Endothelial cell of umbilical vein (primary cell): ENCODE data around the gene GTSE1. TPM values are rescaled to one million over a fixed set of nuclear protein-coding genes. Genes with fewer than 3 reads are reported as not detected.

Experiments used
- BruUV-seq: library from RNA; stranded (reverse); fragments of 400-500 nt; replicated peaks from 2 replicates; lab custom pipeline; 2021; lab: Mats Ljungman, UMichigan
- CTCF ChIA-PET: fragments of 300-600, 350-600 bp; sonication (Branson Sonifier 250); formaldehyde crosslinking; loops from one replicate; lab custom pipeline; 2021; ENCODE audit warnings: antibody characterized with exemption, inconsistent platforms; lab: Charles Lee
- POLR2A ChIA-PET: fragments of 300-600, 350-600 bp; sonication (Branson Sonifier 250); formaldehyde crosslinking; loops from one replicate; lab custom pipeline; 2021; ENCODE audit warnings: antibody characterized with exemption, inconsistent platforms; lab: Charles Lee
- DNase-seq: peaks from one replicate; pipeline ENCODE4 v3.0.0-alpha.2; 2011; ENCODE audit warnings: low read depth, low spot score
- FAIRE-seq: peaks from 2 replicates; lab custom pipeline; 2011; peaks lifted over from hg19 to GRCh38; lab: Jason Lieb, UNC
- H2AFZ ChIP-seq: 2 replicates; pipeline ENCODE4 v1.6.0; 2012; ENCODE audit warnings: low read depth, low read length, control low read depth, inconsistent platforms
- H3K27ac ChIP-seq: 2 replicates; pipeline ENCODE4 v1.5.1; 2011; ENCODE audit warnings: low read depth, mild to moderate bottlenecking, control low read depth, low read length, moderate library complexity; ENCODE audit not compliant: insufficient read depth
- H3K27me3 ChIP-seq, 2 experiments: 2 replicates each; pipeline versions ENCODE4 v1.6.0 to v1.6.1; 2011; ENCODE audit warnings: low read length in 2 of 2, mixed read lengths in 1 of 2; ENCODE audit not compliant: control insufficient read depth in 2 of 2, insufficient read depth in 2 of 2
- H3K36me3 ChIP-seq, 2 experiments: 2 replicates in 1 of 2; 3 replicates in 1 of 2; pipeline ENCODE4 v1.5.1; 2011; ENCODE audit warnings: low read length in 2 of 2, mild to moderate bottlenecking in 1 of 2, moderate library complexity in 1 of 2; ENCODE audit not compliant: control insufficient read depth in 2 of 2, insufficient read depth in 2 of 2; ENCODE audit errors: extremely low read depth in 1 of 2
- H3K4me1 ChIP-seq: 3 replicates; pipeline ENCODE4 v1.5.1; 2011; ENCODE audit warnings: mild to moderate bottlenecking, low read length; ENCODE audit not compliant: control insufficient read depth, insufficient read depth; ENCODE audit errors: extremely low read depth
- H3K4me2 ChIP-seq: 2 replicates; pipeline ENCODE4 v1.6.1; 2011; ENCODE audit warnings: low read length, control low read depth, mixed read lengths; ENCODE audit not compliant: insufficient read depth
- H3K4me3 ChIP-seq, 3 experiments: fragments of 200-600 bp in 1 of 3; sonication (generic), shearing (Covaris generic) in 1 of 3; replicated peaks in 1 of 3; 2 replicates each; pipeline ENCODE4 v1.5.1; 2011 to 2016; ENCODE audit warnings: control low read depth in 3 of 3, low read length in 3 of 3, mild to moderate bottlenecking in 2 of 3, inconsistent platforms in 1 of 3, low read depth in 1 of 3, moderate library complexity in 1 of 3; ENCODE audit not compliant: insufficient read depth in 1 of 3
- H3K79me2 ChIP-seq: 2 replicates; pipeline ENCODE4 v1.6.0; 2012; ENCODE audit warnings: low read length, inconsistent platforms; ENCODE audit not compliant: control insufficient read depth, insufficient read depth
- H3K9ac ChIP-seq: replicated peaks from 2 replicates; pipeline ENCODE3; 2011; ENCODE audit warnings: low read length, control low read depth; ENCODE audit not compliant: insufficient read depth; ENCODE audit errors: extremely low read depth
- H3K9me1 ChIP-seq: replicated peaks from 3 replicates; pipeline ENCODE4 v1.6.0; 2011; ENCODE audit warnings: mild to moderate bottlenecking, low read length; ENCODE audit not compliant: control insufficient read depth, insufficient read depth; ENCODE audit errors: extremely low read depth
- H3K9me3 ChIP-seq: replicated peaks from 2 replicates; pipeline ENCODE4 v1.5.1; 2012; ENCODE audit warnings: low read length, inconsistent platforms; ENCODE audit not compliant: control insufficient read depth, insufficient read depth
- H4K20me1 ChIP-seq: replicated peaks from 2 replicates; pipeline ENCODE3; 2011; ENCODE audit warnings: mild to moderate bottlenecking, low read length; ENCODE audit not compliant: control insufficient read depth, insufficient read depth; ENCODE audit errors: extremely low read depth
- FOS ChIP-seq: IDR thresholded peaks from 2 replicates; pipeline ENCODE4 v1.6.1; 2011; ENCODE audit warnings: mild to moderate bottlenecking, low read length, moderate library complexity, borderline replicate concordance; ENCODE audit not compliant: insufficient read depth
- JUN ChIP-seq: IDR thresholded peaks from 2 replicates; pipeline ENCODE4 v1.6.1; 2011; ENCODE audit warnings: borderline replicate concordance, low read depth; ENCODE audit not compliant: insufficient read length, insufficient read depth
- MYC ChIP-seq: IDR thresholded peaks from one replicate; pipeline ENCODE4 v1.6.1; 2011; ENCODE audit warnings: mild to moderate bottlenecking, low read depth, low read length
- POLR2A ChIP-seq: IDR thresholded peaks from 2 replicates; pipeline ENCODE4 v1.6.1; 2012; ENCODE audit warnings: low read depth, mild to moderate bottlenecking, control low read depth, low read length
- dilution Hi-C: fragments of 300-500 bp; cut with MboI; formaldehyde crosslinking; loops from one replicate; pipeline ENCODE4 v1.15.0; 2019; ENCODE audit warnings: low sequenced_read_pairs; ENCODE audit not compliant: extremely low pct_ligation_motif_present
- intact Hi-C: fragments of 100-400 bp; cut with micrococcal nuclease; formaldehyde crosslinking; loops from one replicate; pipeline ENCODE4 v1.10.0; 2022
- polyA plus RNA-seq, 4 experiments: library from polyadenylated mRNA; depleted of rRNA in 3 of 4; stranded (reverse) in 3 of 4; unstranded in 1 of 4; fragments of >200 nt; gene quantifications; 2 replicates each; pipeline versions ENCODE4 v1.2.1 to v1.2.3, GENCODE V29; 2011 to 2012; ENCODE audit warnings: missing spikeins in 1 of 4
- total RNA-seq: library from RNA; stranded (reverse); gene quantifications from 2 replicates; pipeline ENCODE4 v1.2.3, GENCODE V29; 2021
- TF ChIP-seq, protein P1 (sequence below), 2 donors: IDR thresholded peaks; 1 replicate in 1 of 2; 2 replicates in 1 of 2; pipeline ENCODE4 v1.5.1; 2011; ENCODE audit warnings: low read length in 2 of 2, mild to moderate bottlenecking in 2 of 2, moderate library complexity in 2 of 2, control low read depth in 1 of 2, inconsistent platforms in 1 of 2, low read depth in 1 of 2; ENCODE audit not compliant: insufficient read depth in 1 of 2; ENCODE audit errors: extremely low read depth in 1 of 2
- TF ChIP-seq, protein P2 (sequence below): IDR thresholded peaks from 2 replicates; pipeline ENCODE4 v1.6.1; 2011; ENCODE audit not compliant: insufficient read depth, insufficient read length

GTSE1 gene
- total and polyA plus RNA-seq, 2 donors (not counting 3 experiments of a cell fraction or from before 2014, with no cell fraction given) = 25.9 to 57.2 TPM

DNA sequence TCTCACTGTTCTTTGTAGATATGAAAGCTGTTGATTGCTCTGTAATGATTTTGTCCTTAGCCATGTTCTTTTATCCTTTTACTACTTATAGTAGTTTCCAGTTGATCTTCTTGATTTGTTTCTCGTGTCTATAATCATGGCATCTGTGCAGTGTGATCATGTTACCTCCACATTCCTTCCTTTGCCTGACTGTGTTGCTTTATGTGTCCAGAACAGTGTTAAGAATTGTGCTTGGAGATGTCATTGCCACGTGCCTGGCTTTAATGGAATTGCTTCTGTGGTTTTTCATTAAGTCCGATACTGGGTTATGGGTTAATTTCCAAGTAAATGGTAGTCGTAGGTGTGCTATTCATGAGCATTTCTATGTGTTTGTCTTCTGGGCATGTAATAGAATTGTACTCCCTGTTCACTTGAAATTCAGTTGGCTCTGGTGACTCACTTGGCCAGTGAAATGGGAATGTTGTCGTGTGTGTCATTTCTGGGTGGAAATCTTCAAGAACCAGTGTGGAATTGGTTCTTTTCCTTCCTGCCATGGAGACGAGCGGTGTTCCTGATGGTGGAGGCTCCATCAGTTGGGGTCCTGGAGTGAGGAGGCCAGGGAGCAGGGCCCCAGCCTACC, 6.8 kb downstream of the GTSE1 start:
- POLR2A ChIA-PET = no interaction called here
- dilution Hi-C loops = no loop called here
- FAIRE-seq (peak; percentile 55), DNase-seq (no peak)
- CTCF ChIA-PET = no interaction called here
- Histone ChIP-seq H2AFZ (peak overlapping the region; percentile 31), H3K4me2 (peak overlapping the region; percentile 24), H3K27me3 (no peaks in the 10 kb centered on the region), H3K9ac (no peak overlapping the region), H3K4me3 (no peak overlapping the region), H3K36me3 (peaks cover 0 to 18% of the 10 kb centered on the region in 2 experiments), H3K27ac (no peak overlapping the region), H3K4me1 (peaks cover 18% of the 10 kb centered on the region), H3K9me3 (no peaks in the 10 kb centered on the region), H4K20me1 (no peaks in the 10 kb centered on the region), H3K9me1 (no peaks in the 10 kb centered on the region), H3K79me2 (peaks cover 90% of the 10 kb centered on the region)
- BruUV-seq = no TSS peak
- intact Hi-C loops = no loop called here
- no peak for TF ChIP-seq POLR2A
- TF ChIP-seq JUN = no peak
- peak; percentile 37 for TF ChIP-seq FOS
- no peak for TF ChIP-seq MYC
- TF ChIP-seq, protein P1, sequence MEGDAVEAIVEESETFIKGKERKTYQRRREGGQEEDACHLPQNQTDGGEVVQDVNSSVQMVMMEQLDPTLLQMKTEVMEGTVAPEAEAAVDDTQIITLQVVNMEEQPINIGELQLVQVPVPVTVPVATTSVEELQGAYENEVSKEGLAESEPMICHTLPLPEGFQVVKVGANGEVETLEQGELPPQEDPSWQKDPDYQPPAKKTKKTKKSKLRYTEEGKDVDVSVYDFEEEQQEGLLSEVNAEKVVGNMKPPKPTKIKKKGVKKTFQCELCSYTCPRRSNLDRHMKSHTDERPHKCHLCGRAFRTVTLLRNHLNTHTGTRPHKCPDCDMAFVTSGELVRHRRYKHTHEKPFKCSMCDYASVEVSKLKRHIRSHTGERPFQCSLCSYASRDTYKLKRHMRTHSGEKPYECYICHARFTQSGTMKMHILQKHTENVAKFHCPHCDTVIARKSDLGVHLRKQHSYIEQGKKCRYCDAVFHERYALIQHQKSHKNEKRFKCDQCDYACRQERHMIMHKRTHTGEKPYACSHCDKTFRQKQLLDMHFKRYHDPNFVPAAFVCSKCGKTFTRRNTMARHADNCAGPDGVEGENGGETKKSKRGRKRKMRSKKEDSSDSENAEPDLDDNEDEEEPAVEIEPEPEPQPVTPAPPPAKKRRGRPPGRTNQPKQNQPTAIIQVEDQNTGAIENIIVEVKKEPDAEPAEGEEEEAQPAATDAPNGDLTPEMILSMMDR (IDR thresholded peaks at IDR 0.05; ENCODE audit: extremely low read depth in 1 of 2, insufficient read depth in 1 of 2, low read depth in 1 of 2, low read length in 2 of 2) = no peak
- TF ChIP-seq, protein P2, sequence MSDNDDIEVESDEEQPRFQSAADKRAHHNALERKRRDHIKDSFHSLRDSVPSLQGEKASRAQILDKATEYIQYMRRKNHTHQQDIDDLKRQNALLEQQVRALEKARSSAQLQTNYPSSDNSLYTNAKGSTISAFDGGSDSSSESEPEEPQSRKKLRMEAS = no peak
